ENCODE results near the gene MAGI3.

Gene MAGI3

DNA sequence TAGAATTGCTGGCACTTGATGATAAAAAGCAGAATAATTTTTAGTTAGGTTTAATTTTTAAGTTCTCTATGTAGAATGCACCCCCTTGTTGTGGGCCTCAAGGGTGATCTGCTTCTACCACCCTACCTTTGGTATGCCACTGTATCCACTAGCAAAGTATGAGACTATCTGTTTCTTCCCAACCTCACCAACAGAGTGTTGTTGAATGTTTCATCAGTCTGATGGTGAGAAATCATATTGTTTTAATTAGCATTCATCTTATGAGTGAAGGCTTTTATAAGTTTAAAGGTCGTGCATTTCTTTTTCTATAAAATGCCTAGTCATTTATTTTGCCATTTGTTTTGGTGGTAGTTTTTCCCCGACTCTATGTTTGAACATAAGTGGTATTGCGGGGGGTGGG is 141.0 kb downstream of the MAGI3 start:
- no peaks in the 10 kb centered on the region for H3K36me3 ChIP-seq (ENCODE audit: control insufficient read depth in 2 of 2, insufficient read depth in 1 of 2, low read length in 2 of 2)
- H3K4me1 ChIP-seq (ENCODE audit: control insufficient read depth, insufficient read depth, low read length), result no peaks in the 10 kb centered on the region
- ChIA-PET POLR2A (no interaction called here), CTCF (interaction anchor here (0.7 kb wide), 1 partner anchor 11 kb away, joined by 4 read pairs; no protein-coding TSS in a partner anchor)
- no peak overlapping the region for H3K4me3 ChIP-seq (ENCODE audit: low read depth, low read length)
- no peak overlapping the region for H3K27ac ChIP-seq (ENCODE audit: extremely low read depth, low read depth, low read length)
- no peaks in the 10 kb centered on the region for H3K9me3 ChIP-seq (ENCODE audit: control insufficient read depth, insufficient read depth, low read depth, low read length)
- TF ChIP-seq ZNF37A (tag by site-specific recombination; IDR thresholded peaks at IDR 0.05), result no peak
- no peak for TF ChIP-seq KLF10 (tag by site-specific recombination; IDR thresholded peaks at IDR 0.05)
- no peak for TF ChIP-seq TCF7L2 (IDR thresholded peaks at IDR 0.05; ENCODE audit: borderline replicate concordance, low read depth, low read length)
- no peak for TF ChIP-seq ZNF302 (tag by site-specific recombination; IDR thresholded peaks at IDR 0.05; ENCODE audit: low read depth)
- no peak for TF ChIP-seq ZNF654 (tag by site-specific recombination; IDR thresholded peaks at IDR 0.05; ENCODE audit: low read depth)
- no peak for TF ChIP-seq ZNF114 (tag by site-specific recombination; IDR thresholded peaks at IDR 0.05)
- no peak for TF ChIP-seq ZNF157 (tag by site-specific recombination; IDR thresholded peaks at IDR 0.05)
- no peak for TF ChIP-seq ZNF214 (tag by site-specific recombination; IDR thresholded peaks at IDR 0.05; ENCODE audit: borderline replicate concordance)
- no peak for TF ChIP-seq PRDM1 (tag by site-specific recombination; IDR thresholded peaks at IDR 0.05)
- TF ChIP-seq ZFHX2 (tag by site-specific recombination; conservative IDR thresholded peaks at IDR 0.05), result no peak

DNA sequence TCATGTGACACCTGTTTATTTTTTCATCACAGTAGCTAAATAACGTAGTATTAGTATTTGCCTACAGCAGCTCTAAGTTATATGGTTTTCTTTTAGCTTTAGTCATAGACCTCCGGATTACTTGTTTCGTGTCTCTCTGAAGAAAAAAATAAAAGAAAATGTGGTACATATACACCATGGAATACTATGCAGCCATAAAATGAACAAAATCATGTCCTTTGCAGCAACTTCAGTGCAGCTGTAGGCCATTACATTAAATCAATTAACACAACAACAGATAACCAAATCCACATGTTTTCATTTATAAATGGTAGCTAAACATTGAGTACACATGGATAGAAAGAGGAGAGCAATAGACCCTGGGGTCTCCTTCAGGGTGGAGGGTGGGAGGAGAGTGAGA is 142.7 kb downstream of the MAGI3 start:
- CTCF ChIA-PET, result interaction anchor here (0.6 kb wide), 1 partner anchor 38 kb away, joined by 3 read pairs; no protein-coding TSS in a partner anchor
- POLR2A ChIA-PET, result interaction anchor here (0.5 to 0.9 kb wide), 3 partner anchors 9 to 274 kb away, joined by 3 to 4 read pairs (median 3); no protein-coding TSS in a partner anchor
- Histone ChIP-seq H3K9me3 (ENCODE audit: control insufficient read depth, insufficient read depth, low read depth, low read length) (no peaks in the 10 kb centered on the region), H3K4me1 (ENCODE audit: control insufficient read depth, insufficient read depth, low read length) (no peaks in the 10 kb centered on the region), H3K36me3 (ENCODE audit: control insufficient read depth in 2 of 2, insufficient read depth in 1 of 2, low read length in 2 of 2) (no peaks in the 10 kb centered on the region), H3K27ac (ENCODE audit: extremely low read depth, low read depth, low read length) (no peak overlapping the region), H3K4me3 (ENCODE audit: low read depth, low read length) (no peak overlapping the region)
- 0 out of 2 replicates have a peak, but pooled peaks have one; percentile 18 for TF ChIP-seq ZNF146 (tag by site-specific recombination; IDR thresholded peaks at IDR 0.05)
- no peak for TF ChIP-seq PRDM1 (tag by site-specific recombination; IDR thresholded peaks at IDR 0.05)

DNA sequence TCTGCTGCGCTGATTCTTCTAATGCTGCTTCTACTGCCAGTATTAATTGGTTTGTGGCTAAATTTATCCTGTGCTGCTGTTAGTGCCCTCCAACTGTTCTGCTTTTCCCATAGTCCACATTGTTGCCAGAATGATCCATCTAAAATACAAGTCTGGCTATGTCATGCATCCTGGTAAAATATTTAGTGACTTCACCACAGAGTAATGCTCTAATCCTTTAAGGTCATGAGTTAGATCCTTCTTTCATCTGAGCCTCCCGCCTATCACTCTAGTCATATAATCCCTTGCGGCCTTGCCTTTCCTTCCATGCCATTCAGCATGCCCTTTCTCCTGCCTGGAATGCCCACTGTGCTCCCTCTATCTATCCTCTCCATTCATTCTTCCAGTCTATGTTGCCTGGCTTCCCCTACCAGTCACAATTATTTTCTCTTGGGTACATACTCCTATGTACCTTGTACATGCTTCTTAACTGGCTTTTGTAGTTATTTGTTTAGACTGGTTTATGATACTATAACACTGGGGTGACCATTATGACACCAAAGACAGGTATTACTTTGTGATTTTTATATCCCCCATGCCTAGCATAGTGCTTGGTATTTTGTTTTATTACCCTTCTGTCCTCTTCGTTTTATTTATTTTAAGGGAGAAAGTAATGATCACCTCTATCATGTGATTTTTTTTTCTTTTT is 144.0 kb downstream of the MAGI3 start:
- CTCF ChIA-PET, result no interaction called here
- Histone ChIP-seq H3K36me3 (ENCODE audit: control insufficient read depth in 2 of 2, insufficient read depth in 1 of 2, low read length in 2 of 2) (no peaks in the 10 kb centered on the region), H3K27ac (ENCODE audit: extremely low read depth, low read depth, low read length) (no peak overlapping the region), H3K4me3 (ENCODE audit: low read depth, low read length) (no peak overlapping the region), H3K4me1 (ENCODE audit: control insufficient read depth, insufficient read depth, low read length) (no peaks in the 10 kb centered on the region), H3K9me3 (ENCODE audit: control insufficient read depth, insufficient read depth, low read depth, low read length) (no peaks in the 10 kb centered on the region)
- no peak for TF ChIP-seq ZNF48 (tag by site-specific recombination; IDR thresholded peaks at IDR 0.05)
- 0 out of 2 replicates have a peak, but pooled peaks have one; percentile 13 for TF ChIP-seq ZNF600 (tag by site-specific recombination; IDR thresholded peaks at IDR 0.05)
- TF ChIP-seq, protein P1, sequence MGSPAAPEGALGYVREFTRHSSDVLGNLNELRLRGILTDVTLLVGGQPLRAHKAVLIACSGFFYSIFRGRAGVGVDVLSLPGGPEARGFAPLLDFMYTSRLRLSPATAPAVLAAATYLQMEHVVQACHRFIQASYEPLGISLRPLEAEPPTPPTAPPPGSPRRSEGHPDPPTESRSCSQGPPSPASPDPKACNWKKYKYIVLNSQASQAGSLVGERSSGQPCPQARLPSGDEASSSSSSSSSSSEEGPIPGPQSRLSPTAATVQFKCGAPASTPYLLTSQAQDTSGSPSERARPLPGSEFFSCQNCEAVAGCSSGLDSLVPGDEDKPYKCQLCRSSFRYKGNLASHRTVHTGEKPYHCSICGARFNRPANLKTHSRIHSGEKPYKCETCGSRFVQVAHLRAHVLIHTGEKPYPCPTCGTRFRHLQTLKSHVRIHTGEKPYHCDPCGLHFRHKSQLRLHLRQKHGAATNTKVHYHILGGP (tag by site-specific recombination; IDR thresholded peaks at IDR 0.05), result peak; percentile 8; the same call in 1 of the 2 replicates
- TF ChIP-seq ZNF366 (tag by site-specific recombination; conservative IDR thresholded peaks at IDR 0.05), result 0 out of 2 replicates have a peak, but pooled peaks have one; percentile 23
- TF ChIP-seq ZNF239 (tag by site-specific recombination; IDR thresholded peaks at IDR 0.05), result no peak
- POLR2A ChIA-PET, result no interaction called here

DNA sequence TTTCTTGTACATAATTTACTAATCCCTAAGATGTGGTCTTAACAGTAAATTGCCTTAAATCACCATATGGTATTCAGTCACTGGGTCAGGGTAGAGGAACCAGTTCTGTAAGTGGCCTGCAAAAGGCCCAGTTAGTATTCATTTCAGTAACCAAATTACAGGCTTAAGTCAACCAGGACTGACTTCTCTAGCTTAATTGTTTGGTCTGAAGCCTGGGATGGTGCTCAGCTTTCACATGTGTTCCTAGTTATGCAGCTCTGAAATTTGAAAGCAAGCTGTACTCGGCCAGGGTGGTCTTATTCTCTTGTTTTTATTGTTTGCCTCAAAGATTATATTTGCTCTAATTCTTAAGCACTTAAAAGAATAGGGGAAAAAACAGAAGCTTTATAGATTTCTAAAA is 144.6 kb downstream of the MAGI3 start:
- Histone ChIP-seq H3K4me3 (ENCODE audit: low read depth, low read length) (no peak overlapping the region), H3K4me1 (ENCODE audit: control insufficient read depth, insufficient read depth, low read length) (no peaks in the 10 kb centered on the region), H3K9me3 (ENCODE audit: control insufficient read depth, insufficient read depth, low read depth, low read length) (no peaks in the 10 kb centered on the region), H3K36me3 (ENCODE audit: control insufficient read depth in 2 of 2, insufficient read depth in 1 of 2, low read length in 2 of 2) (no peaks in the 10 kb centered on the region), H3K27ac (ENCODE audit: extremely low read depth, low read depth, low read length) (no peak overlapping the region)
- POLR2A ChIA-PET, result no interaction called here
- TF ChIP-seq ZBTB17 (tag by site-specific recombination; IDR thresholded peaks at IDR 0.05) (no peak), ZNF248 (tag by site-specific recombination; IDR thresholded peaks at IDR 0.05) (no peak), ZNF350 (tag by site-specific recombination; IDR thresholded peaks at IDR 0.05) (no peak)
- TF ChIP-seq, protein P1 (tag by site-specific recombination; IDR thresholded peaks at IDR 0.05), result 0 out of 2 replicates have a peak, but pooled peaks have one; percentile 1
- CTCF ChIA-PET, result no interaction called here
